ENCODE measurements around the gene FN1.

- TF ChIP-seq POLR2AphosphoS5 (IDR thresholded peaks at IDR 0.05): no peak
- TF ChIP-seq POLR2A (IDR thresholded peaks at IDR 0.05): no peak
- TF ChIP-seq EP300 (IDR thresholded peaks at IDR 0.05): no peak
These were observed 29.4 kb upstream of the FN1 start for GRCh38 chr2:215465256-215465655.
